ENCODE results near the gene TNFAIP3. TPM values are rescaled to one million over a fixed set of nuclear protein-coding genes. Genes with fewer than 3 reads are reported as not detected.

TNFAIP3 gene
- total RNA-seq, 1 donor from 2014 or later = 3.6 TPM

GRCh38 chr6:137866200-137866913 is 702 bp upstream of the TNFAIP3 start:
- DNase-seq (ENCODE audit: low spot score, unreplicated experiment) = peak; percentile 13
- Mint-ChIP-seq H3K9me3 (ENCODE audit: low read depth) (no peaks in the 10 kb centered on the region), H3K27ac (peak overlapping the region; percentile 91), H3K4me1 (ENCODE audit: low read depth) (peaks cover 9% of the 10 kb centered on the region), H3K36me3 (ENCODE audit: insufficient read depth) (peaks cover 1% of the 10 kb centered on the region), H3K27me3 (peaks cover 44% of the 10 kb centered on the region), H3K4me3 (ENCODE audit: low read depth) (peak overlapping the region; percentile 85)
- TF ChIP-seq, protein P1, sequence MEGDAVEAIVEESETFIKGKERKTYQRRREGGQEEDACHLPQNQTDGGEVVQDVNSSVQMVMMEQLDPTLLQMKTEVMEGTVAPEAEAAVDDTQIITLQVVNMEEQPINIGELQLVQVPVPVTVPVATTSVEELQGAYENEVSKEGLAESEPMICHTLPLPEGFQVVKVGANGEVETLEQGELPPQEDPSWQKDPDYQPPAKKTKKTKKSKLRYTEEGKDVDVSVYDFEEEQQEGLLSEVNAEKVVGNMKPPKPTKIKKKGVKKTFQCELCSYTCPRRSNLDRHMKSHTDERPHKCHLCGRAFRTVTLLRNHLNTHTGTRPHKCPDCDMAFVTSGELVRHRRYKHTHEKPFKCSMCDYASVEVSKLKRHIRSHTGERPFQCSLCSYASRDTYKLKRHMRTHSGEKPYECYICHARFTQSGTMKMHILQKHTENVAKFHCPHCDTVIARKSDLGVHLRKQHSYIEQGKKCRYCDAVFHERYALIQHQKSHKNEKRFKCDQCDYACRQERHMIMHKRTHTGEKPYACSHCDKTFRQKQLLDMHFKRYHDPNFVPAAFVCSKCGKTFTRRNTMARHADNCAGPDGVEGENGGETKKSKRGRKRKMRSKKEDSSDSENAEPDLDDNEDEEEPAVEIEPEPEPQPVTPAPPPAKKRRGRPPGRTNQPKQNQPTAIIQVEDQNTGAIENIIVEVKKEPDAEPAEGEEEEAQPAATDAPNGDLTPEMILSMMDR (IDR thresholded peaks at IDR 0.05; ENCODE audit: unreplicated experiment) = no peak

DNA sequence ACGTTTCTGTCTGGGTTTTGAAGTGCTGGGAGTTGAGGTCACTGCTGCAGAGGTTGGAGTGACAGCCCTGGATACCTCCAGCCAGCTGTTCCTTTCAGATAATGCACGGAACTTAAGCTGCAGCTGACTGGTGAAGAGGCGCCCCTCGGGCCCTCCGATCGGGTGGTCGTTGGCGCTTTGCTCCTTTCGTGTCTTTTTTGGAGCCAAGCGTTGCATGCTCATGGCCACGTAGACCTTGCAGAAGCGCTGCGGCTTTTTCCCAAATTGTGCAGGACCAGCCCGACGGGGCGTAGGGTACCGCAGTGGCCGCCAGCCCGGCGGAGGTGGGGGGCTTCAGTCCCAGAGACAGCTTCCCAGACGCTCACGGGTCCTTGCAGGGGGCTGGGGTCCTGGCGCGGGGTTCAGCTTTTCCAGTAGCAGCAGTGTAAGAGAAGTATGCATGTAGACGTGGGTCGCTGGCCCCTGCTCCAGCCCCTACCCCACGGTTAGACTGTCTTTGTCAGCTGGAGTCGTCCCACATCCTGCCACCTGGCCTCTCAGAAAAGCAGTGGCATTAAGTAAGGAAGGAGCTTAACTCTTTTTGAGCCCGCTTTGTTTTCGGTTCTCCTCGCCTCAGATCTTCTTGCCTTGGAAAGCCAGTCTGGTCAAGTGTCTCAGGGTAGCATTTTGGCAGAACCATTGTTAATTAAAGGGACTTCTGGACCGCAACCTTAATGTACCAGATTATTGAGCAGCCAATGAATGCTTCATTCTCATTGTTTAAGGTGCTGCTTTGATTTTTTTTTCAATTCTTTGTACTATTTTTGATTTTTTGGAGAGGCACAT is 838 bp downstream of the TNFAIP3 start:
- no peak for DNase-seq (ENCODE audit: low spot score, unreplicated experiment)
- peaks cover 4% of the 10 kb centered on the region for H3K36me3 Mint-ChIP-seq (ENCODE audit: insufficient read depth)
- TF ChIP-seq, protein P1 (IDR thresholded peaks at IDR 0.05; ENCODE audit: unreplicated experiment) = no peak
- no peaks in the 10 kb centered on the region for H3K9me3 Mint-ChIP-seq (ENCODE audit: low read depth)
- H3K27me3 Mint-ChIP-seq = peaks cover 48% of the 10 kb centered on the region
- H3K4me3 Mint-ChIP-seq (ENCODE audit: low read depth) = peak overlapping the region; percentile 88
- peaks cover 9% of the 10 kb centered on the region for H3K4me1 Mint-ChIP-seq (ENCODE audit: low read depth)
- H3K27ac Mint-ChIP-seq = peak overlapping the region; percentile 93

GRCh38 chr6:137868721-137869548 is 1.9 kb downstream of the TNFAIP3 start:
- TF ChIP-seq, protein P1 (IDR thresholded peaks at IDR 0.05; ENCODE audit: unreplicated experiment) = no peak
- Mint-ChIP-seq H3K27me3 (peaks cover 48% of the 10 kb centered on the region), H3K4me3 (ENCODE audit: low read depth) (peak overlapping the region; percentile 88), H3K4me1 (ENCODE audit: low read depth) (peaks cover 13% of the 10 kb centered on the region), H3K9me3 (ENCODE audit: low read depth) (no peaks in the 10 kb centered on the region), H3K27ac (no peak overlapping the region), H3K36me3 (ENCODE audit: insufficient read depth) (peaks cover 4% of the 10 kb centered on the region)
- DNase-seq (ENCODE audit: low spot score, unreplicated experiment) = no peak

GRCh38 chr6:137869549-137870307 is 2.7 kb downstream of the TNFAIP3 start:
- TF ChIP-seq, protein P1 (IDR thresholded peaks at IDR 0.05; ENCODE audit: unreplicated experiment) = no peak
- no peak for DNase-seq (ENCODE audit: low spot score, unreplicated experiment)
- Mint-ChIP-seq H3K4me1 (ENCODE audit: low read depth) (peaks cover 13% of the 10 kb centered on the region), H3K27me3 (peaks cover 44% of the 10 kb centered on the region), H3K27ac (no peak overlapping the region), H3K36me3 (ENCODE audit: insufficient read depth) (peaks cover 4% of the 10 kb centered on the region), H3K9me3 (ENCODE audit: low read depth) (no peaks in the 10 kb centered on the region), H3K4me3 (ENCODE audit: low read depth) (peak overlapping the region; percentile 23)
